Hepatocyte (in vitro differentiated cells): Measurements from ENCODE around the gene RAET1G. TPM values are rescaled to one million over a fixed set of nuclear protein-coding genes. Genes with fewer than 3 reads are reported as not detected.
"Not testable (repeated sequence)": the region's sequence is repeated elsewhere in the genome, so short reads cannot be mapped to it uniquely, and the experiment has no call there.

Source experiments
- DNase-seq: peaks from one replicate; pipeline ENCODE4 v3.0.0-alpha.2; 2016; ENCODE audit warnings: low spot score
- H2AFZ ChIP-seq: fragments of 200-600 bp; sonication (generic); 2 replicates; pipeline ENCODE4 v1.6.0; 2016; ENCODE audit warnings: antibody characterized with exemption, mild to moderate bottlenecking
- H3K27ac ChIP-seq: fragments of 200-600 bp; sonication (generic); 2 replicates; pipeline ENCODE4 v1.5.1; 2016; ENCODE audit warnings: mild to moderate bottlenecking
- H3K27me3 ChIP-seq: fragments of 200-600 bp; sonication (generic); 2 replicates; pipeline ENCODE4 v1.6.1; 2016
- H3K36me3 ChIP-seq: fragments of 200-600 bp; sonication (generic); replicated peaks from 2 replicates; pipeline ENCODE4 v1.5.1; 2016; ENCODE audit warnings: low read depth; ENCODE audit not compliant: insufficient read depth
- H3K4me1 ChIP-seq: fragments of 200-600 bp; sonication (generic); 2 replicates; pipeline ENCODE4 v1.5.1; 2016; ENCODE audit warnings: mild to moderate bottlenecking, moderate library complexity; ENCODE audit not compliant: insufficient read depth
- H3K4me2 ChIP-seq: fragments of 200-600 bp; sonication (generic); 2 replicates; pipeline ENCODE4 v1.6.0; 2016
- H3K4me3 ChIP-seq: fragments of 200-600 bp; sonication (generic); 2 replicates; pipeline ENCODE4 v1.5.1; 2016; ENCODE audit warnings: mild to moderate bottlenecking
- H3K79me2 ChIP-seq: fragments of 200-600 bp; sonication (generic); 2 replicates; pipeline ENCODE4 v1.6.0; 2017; ENCODE audit warnings: mild to moderate bottlenecking
- H3K9me2 ChIP-seq: fragments of 200-600 bp; sonication (generic); replicated peaks from 2 replicates; pipeline ENCODE4 v1.6.0; 2017; ENCODE audit warnings: mild to moderate bottlenecking; ENCODE audit not compliant: insufficient read depth
- H3K9me3 ChIP-seq: fragments of 200-600 bp; sonication (generic); 2 replicates; pipeline ENCODE4 v1.5.1; 2016; ENCODE audit warnings: low read depth, mild to moderate bottlenecking
- H4K20me1 ChIP-seq: fragments of 200-600 bp; sonication (generic); 2 replicates; pipeline ENCODE4 v1.6.0; 2016; ENCODE audit warnings: mild to moderate bottlenecking; ENCODE audit not compliant: insufficient read depth, poor library complexity, severe bottlenecking
- CTCF ChIP-seq: fragments of 200-600 bp; sonication (generic); IDR thresholded peaks from 2 replicates; pipeline ENCODE4 v1.5.1; 2016; ENCODE audit warnings: antibody characterized with exemption, mild to moderate bottlenecking; ENCODE audit not compliant: poor library complexity
- EZH2 ChIP-seq: fragments of 200-600 bp; sonication (generic); IDR thresholded peaks from 2 replicates; pipeline ENCODE4 v1.6.1; 2016; ENCODE audit warnings: antibody characterized with exemption, mild to moderate bottlenecking, borderline replicate concordance
- EZH2phosphoT487 ChIP-seq: fragments of 200-600 bp; sonication (generic); IDR thresholded peaks from one replicate; pipeline ENCODE4 v1.6.1; 2018; ENCODE audit warnings: antibody characterized with exemption, mild to moderate bottlenecking, low read depth, moderate library complexity; ENCODE audit not compliant: unreplicated experiment, severe bottlenecking
- WGBS: methylation state at CpG from one replicate; pipeline ENCODE4 v1.1.6; 2016; ENCODE audit warnings: low lambda C conversion rate; ENCODE audit errors: missing lambda C conversion rate; 5-methylcytosine and 5-hydroxymethylcytosine counted together
- polyA plus RNA-seq: library from polyadenylated mRNA; unstranded; fragments of >200 nt; fragmentation: Nextera tagmentation; extraction: Ambion mirVana; gene quantifications from 2 replicates; pipeline ENCODE4 v1.2.1, GENCODE V29; 2016
- total RNA-seq: library from RNA; depleted of rRNA; stranded (reverse); fragments of >200 nt; gene quantifications from 2 replicates; pipeline ENCODE4 v1.2.3, GENCODE V29; 2014

RAET1G gene
- total and polyA plus RNA-seq, 2 experiments from 2014 or later = 0.31 to 1.5 TPM

GRCh38 chr6:149939909-149940671, 17.2 kb upstream of the RAET1G start:
- Histone ChIP-seq H3K4me3 (no peak overlapping the region), H3K4me2 (no peak overlapping the region), H3K27me3 (peaks cover 82% of the 10 kb centered on the region), H3K4me1 (peaks cover 9% of the 10 kb centered on the region), H3K27ac (no peak overlapping the region), H3K79me2 (no peaks in the 10 kb centered on the region), H3K36me3 (no peaks in the 10 kb centered on the region), H3K9me3 (no peaks in the 10 kb centered on the region), H2AFZ (no peak overlapping the region), H4K20me1 (no peaks in the 10 kb centered on the region), H3K9me2 (no peaks in the 10 kb centered on the region)
- 37% methylated on average over 6 of the region's 6 CpGs for WGBS
- no peak for TF ChIP-seq EZH2
- TF ChIP-seq CTCF = no peak
- TF ChIP-seq EZH2phosphoT487 = no peak
- no peak for DNase-seq

GRCh38 chr6:149939356-149939648, 16.4 kb upstream of the RAET1G start:
- H3K4me2 ChIP-seq = peak overlapping the region; percentile 96
- no peaks in the 10 kb centered on the region for H3K9me2 ChIP-seq
- no peaks in the 10 kb centered on the region for H3K79me2 ChIP-seq
- H3K27ac ChIP-seq = no peak overlapping the region
- H3K36me3 ChIP-seq = no peaks in the 10 kb centered on the region
- H3K4me1 ChIP-seq = peaks cover 9% of the 10 kb centered on the region
- TF ChIP-seq EZH2phosphoT487 (peak; percentile 55), CTCF (no peak)
- H3K9me3 ChIP-seq = no peaks in the 10 kb centered on the region
- no peaks in the 10 kb centered on the region for H4K20me1 ChIP-seq
- DNase-seq = no peak
- no peak overlapping the region for H3K4me3 ChIP-seq
- H2AFZ ChIP-seq = no peak overlapping the region
- WGBS = 46% methylated on average over 5 of the region's 5 CpGs
- peaks cover 89% of the 10 kb centered on the region for H3K27me3 ChIP-seq

GRCh38 chr6:149938571-149939355, 15.8 kb upstream of the RAET1G start:
- peak overlapping the region; percentile 35 for H3K4me3 ChIP-seq

GRCh38 chr6:149938013-149938570, 15.2 kb upstream of the RAET1G start:
- H3K9me2 ChIP-seq, H2AFZ ChIP-seq, H3K36me3 ChIP-seq, H3K79me2 ChIP-seq, H4K20me1 ChIP-seq, H3K9me3 ChIP-seq, H3K27ac ChIP-seq, H3K4me1 ChIP-seq, DNase-seq: not testable (repeated sequence)
- Histone ChIP-seq H3K4me3 (peak overlapping the region; percentile 35), H3K4me2 (peak overlapping the region; percentile 96), H3K27me3 (peaks cover 87% of the 10 kb centered on the region)
- WGBS = 7% methylated on average over 17 of the region's 20 CpGs

More at GRCh38 chr6:149938571-149939355, 15.8 kb upstream of the RAET1G start:
- 4% methylated on average over 57 of the region's 58 CpGs for WGBS
- TF ChIP-seq EZH2phosphoT487 (peak; percentile 31), EZH2 (peak; percentile 93), CTCF (no peak)
- H4K20me1 ChIP-seq = no peaks in the 10 kb centered on the region
- H3K4me1 ChIP-seq = peaks cover 9% of the 10 kb centered on the region
- H3K27me3 ChIP-seq = peaks cover 85% of the 10 kb centered on the region
- no peaks in the 10 kb centered on the region for H3K9me2 ChIP-seq
- H3K27ac ChIP-seq = no peak overlapping the region
- peak overlapping the region; percentile 96 for H3K4me2 ChIP-seq
- no peaks in the 10 kb centered on the region for H3K9me3 ChIP-seq
- H3K79me2 ChIP-seq = no peaks in the 10 kb centered on the region
- no peaks in the 10 kb centered on the region for H3K36me3 ChIP-seq
- no peak overlapping the region for H2AFZ ChIP-seq
- DNase-seq = no peak
